ENCODE results near the gene NUDT13. TPM values are rescaled to one million over a fixed set of nuclear protein-coding genes. Genes with fewer than 3 reads are reported as not detected.

The NUDT13 gene
- total and polyA plus RNA-seq, 9 of the 15 experiments (the other 6 are each of a cell fraction or from before 2014, with no cell fraction given): 4.7 to 11.1 (median 5.6) TPM

GRCh38 chr10:73167783-73168464 lies 57.7 kb downstream of the NUDT13 start, which contains the start of the genes ECD and FAM149B1 (continued):
- TF ChIP-seq, protein P1, sequence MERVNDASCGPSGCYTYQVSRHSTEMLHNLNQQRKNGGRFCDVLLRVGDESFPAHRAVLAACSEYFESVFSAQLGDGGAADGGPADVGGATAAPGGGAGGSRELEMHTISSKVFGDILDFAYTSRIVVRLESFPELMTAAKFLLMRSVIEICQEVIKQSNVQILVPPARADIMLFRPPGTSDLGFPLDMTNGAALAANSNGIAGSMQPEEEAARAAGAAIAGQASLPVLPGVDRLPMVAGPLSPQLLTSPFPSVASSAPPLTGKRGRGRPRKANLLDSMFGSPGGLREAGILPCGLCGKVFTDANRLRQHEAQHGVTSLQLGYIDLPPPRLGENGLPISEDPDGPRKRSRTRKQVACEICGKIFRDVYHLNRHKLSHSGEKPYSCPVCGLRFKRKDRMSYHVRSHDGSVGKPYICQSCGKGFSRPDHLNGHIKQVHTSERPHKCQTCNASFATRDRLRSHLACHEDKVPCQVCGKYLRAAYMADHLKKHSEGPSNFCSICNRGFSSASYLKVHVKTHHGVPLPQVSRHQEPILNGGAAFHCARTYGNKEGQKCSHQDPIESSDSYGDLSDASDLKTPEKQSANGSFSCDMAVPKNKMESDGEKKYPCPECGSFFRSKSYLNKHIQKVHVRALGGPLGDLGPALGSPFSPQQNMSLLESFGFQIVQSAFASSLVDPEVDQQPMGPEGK (CRISPR knock-in tag; IDR thresholded peaks at IDR 0.05; ENCODE audit: borderline replicate concordance): no peak
- TF ChIP-seq ATF6 (CRISPR knock-in tag; IDR thresholded peaks at IDR 0.05) (no peak), SMC3 (conservative IDR thresholded peaks at IDR 0.05; ENCODE audit: insufficient read depth, low read depth, low read length) (0 out of 2 replicates have a peak, but pooled peaks have one; percentile 23), XRCC4 (IDR thresholded peaks at IDR 0.05; ENCODE audit: extremely low read depth, insufficient read depth, insufficient read length) (no peak), MYNN (IDR thresholded peaks at IDR 0.05) (no peak), MYNN (CRISPR knock-in tag; IDR thresholded peaks at IDR 0.05) (no peak), ZNF174 (CRISPR knock-in tag; IDR thresholded peaks at IDR 0.05) (no peak), RREB1 (CRISPR knock-in tag; IDR thresholded peaks at IDR 0.05) (0 out of 2 replicates have a peak, but pooled peaks have one; percentile 63), NBN (IDR thresholded peaks at IDR 0.05; ENCODE audit: low read depth) (peak; percentile 98), ZNF79 (CRISPR knock-in tag; IDR thresholded peaks at IDR 0.05; ENCODE audit: low read depth) (no peak), TSHZ1 (CRISPR knock-in tag; IDR thresholded peaks at IDR 0.05) (no peak), ZNF507 (tag; conservative IDR thresholded peaks at IDR 0.05) (no peak)
- TF ChIP-seq, protein P2, sequence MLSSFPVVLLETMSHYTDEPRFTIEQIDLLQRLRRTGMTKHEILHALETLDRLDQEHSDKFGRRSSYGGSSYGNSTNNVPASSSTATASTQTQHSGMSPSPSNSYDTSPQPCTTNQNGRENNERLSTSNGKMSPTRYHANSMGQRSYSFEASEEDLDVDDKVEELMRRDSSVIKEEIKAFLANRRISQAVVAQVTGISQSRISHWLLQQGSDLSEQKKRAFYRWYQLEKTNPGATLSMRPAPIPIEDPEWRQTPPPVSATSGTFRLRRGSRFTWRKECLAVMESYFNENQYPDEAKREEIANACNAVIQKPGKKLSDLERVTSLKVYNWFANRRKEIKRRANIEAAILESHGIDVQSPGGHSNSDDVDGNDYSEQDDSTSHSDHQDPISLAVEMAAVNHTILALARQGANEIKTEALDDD (IDR thresholded peaks at IDR 0.05): no peak

Measured in K562 (cell line).